ENCODE results near the gene SFT2D3.

Gene SFT2D3

DNA sequence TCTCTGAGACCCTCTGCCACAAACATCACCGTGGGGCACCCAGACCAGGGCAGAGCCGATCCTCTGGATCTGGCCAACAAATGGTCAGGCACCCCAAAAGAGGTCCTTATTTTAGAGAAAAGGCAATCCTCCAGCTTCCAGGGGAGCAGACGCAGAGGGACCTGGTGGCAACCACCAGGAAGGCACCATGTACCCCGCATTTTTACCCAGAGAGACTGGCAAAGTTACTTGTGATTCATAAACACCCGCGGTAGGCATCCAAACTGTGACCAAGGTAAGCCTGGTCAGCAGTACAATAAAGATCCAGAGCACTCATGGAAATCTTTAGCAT is 36.4 kb upstream of the SFT2D3 start:
- no peak for DNase-seq

DNA sequence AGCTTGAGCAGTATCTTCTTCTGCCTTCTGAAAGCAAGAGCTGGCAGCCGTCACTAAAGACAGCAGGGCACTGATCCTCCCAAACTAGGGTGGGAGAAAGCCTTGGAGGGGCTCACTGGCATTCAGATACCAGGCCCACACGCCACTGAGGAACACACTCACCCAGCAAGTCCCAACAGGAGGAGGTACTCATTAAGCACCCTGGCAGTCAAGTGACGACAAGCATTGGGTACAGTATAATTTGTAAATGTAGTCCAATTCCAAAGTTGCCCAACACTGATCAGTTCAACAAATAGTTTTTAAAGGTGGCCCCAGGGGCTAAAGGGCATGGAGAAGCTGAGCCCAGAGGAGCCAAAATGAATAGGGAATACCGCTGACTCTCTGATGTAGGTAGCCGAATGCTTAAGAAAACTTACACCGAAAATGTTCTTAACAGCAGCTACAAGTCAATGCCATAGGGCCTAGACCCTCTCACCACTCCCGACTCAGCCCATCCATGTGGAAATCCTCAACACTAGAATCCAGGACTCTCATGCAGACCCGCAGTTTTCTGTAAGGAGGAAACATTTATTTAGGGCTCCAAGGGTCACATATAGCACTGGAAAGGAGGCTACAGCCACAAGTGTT is 35.9 kb upstream of the SFT2D3 start:
- no peak for DNase-seq

DNA sequence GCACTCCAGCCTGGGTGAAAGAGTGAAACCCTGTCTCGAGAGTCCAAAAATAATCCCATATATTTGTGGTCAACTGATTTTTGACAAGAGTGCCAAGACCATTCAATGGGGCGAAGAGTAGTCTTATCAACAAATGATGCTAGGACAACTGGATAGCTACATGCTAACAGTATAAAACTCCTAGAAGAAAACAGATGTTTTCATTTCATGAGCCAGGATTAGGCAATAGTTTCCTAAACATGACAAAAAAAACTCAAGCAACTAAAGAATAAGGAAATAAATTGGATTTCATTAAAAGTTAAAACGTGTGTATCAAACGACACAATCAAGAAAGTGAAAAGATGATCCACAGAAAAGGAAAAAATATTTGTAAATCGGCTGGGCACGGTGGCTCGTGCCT is 32.2 kb upstream of the SFT2D3 start:
- no peak for DNase-seq

DNA sequence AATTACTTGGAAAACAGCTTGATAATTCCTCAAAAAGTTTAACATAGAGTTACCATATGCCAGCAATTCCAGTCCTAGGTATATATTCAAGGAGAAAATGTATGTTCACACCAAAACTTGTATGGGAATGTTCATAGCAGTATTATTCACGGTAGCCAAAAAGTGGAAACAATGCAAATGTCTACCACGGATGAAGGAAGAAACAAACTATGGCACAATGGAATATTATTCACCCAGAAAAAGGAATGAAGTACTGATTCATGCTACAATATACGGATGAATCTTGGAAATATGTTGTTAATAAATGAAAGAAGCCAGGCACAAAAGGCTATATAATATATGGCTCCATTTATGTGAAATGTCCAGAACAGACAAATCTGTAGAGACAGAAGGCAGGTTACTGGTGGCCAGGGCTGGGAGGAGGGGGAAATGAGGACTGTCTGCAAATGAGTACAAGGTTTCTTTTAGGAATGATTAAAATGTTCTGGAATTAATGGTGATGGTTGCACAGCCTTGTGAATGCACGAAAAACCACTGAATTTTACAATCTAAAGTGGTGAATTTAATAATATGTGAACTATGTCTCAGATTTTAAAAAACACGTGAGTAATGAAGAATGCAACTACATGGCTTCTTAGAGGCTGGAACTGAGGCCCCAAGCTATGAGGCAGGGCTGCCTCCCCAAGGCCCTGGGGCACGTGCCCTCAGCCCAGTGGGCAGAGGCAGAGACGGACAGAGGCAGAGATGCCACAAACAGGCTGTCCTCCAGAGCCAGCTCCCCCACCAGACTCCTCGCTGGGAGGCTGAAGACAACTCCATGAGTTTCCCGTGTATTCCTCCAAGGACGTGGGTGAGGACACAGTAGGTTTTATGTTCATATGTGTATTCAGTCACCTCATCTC is 31.0 kb upstream of the SFT2D3 start:
- no peak for DNase-seq

DNA sequence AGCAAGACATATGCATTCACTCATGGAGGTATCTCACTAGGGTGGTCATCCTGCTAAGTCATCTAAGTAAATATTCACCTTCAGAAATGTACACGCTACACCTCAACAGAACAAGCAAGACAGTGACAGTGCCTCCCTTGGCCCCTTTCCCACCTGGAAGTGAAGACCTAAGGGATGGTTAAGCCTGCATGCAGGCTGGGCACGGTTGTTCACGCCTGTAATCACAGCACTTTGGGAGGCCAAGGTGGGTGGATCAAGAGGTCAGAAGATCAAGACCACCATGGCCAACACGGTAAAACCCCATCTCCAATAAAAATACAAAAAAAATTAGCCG is 30.4 kb upstream of the SFT2D3 start:
- no peak for DNase-seq

DNA sequence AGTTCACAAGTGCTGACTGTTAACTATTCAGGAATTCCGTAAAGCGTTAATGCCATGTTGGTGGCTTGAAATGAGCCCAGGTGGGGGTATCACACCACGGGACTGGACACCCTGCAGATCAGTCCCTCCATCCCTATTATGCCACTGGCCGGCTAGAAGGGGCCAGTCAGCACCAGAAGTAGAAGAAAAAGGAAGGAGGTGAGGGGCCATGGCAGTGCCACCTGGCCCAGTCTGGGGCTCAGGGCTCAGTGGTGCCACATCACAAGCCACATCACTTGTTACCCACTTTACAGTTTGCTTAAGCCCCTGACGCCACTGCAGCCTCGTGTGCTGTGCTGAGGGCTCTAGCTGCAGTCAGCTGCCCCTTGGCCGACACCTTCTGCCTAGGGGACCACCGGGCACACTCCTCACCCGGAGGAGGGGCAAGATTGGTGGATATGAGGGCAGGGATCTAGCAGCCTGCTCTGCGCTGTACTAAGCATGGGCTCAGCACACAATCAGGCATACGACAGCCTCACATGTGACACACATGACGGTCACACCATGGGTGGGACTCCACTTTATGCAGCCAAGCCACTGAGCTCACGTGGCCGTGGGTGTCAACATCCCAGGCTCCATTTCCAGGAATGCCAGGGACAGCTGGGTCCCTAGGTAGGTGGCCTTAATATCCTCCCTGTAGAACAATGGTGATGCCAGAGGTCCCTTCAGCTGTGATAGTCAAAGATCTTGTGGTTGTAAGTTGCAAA is 29.6 kb upstream of the SFT2D3 start:
- no peak for DNase-seq

DNA sequence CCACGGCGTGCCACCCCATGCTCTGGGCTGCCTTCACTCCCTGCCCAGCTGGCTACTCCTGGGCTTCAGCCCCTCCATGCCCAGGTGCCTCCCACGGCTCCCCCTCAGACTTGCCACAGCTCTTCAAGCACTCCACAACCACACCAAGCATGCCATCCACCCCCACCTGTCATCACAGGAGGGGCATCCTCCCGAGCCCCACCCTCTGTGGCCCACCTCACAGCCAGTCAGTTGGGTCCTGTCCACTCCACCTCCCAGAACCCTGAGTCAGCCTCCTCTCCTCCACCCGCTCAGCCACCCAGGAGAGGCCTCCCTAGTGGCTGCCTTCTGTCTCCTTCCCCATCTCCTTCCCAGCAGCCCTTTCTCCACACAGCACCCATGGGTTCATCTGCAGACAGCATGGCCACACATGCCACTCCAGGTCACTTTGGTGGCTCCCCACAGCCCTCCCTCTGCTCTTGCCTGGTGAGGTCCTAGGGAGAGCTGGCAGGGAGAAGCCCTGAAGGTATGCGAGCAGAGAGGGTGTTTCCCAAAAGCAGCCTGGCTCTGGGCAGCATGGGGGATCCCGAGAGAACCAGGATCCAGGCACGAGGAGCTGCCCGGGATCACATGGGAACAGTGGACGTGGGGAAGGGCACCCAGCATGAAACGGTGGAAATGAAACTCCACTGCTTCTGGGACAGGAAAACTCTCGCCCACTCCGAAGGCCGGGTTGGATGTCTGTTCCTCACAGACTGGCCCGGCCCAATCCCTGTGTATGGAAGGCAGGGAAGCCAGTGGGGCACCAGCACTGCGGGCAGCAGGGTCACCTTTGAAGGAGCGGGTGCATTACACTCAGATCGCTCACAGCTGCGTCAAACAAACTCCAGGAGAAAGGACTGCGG is 28.7 kb upstream of the SFT2D3 start:
- DNase-seq = no peak

DNA sequence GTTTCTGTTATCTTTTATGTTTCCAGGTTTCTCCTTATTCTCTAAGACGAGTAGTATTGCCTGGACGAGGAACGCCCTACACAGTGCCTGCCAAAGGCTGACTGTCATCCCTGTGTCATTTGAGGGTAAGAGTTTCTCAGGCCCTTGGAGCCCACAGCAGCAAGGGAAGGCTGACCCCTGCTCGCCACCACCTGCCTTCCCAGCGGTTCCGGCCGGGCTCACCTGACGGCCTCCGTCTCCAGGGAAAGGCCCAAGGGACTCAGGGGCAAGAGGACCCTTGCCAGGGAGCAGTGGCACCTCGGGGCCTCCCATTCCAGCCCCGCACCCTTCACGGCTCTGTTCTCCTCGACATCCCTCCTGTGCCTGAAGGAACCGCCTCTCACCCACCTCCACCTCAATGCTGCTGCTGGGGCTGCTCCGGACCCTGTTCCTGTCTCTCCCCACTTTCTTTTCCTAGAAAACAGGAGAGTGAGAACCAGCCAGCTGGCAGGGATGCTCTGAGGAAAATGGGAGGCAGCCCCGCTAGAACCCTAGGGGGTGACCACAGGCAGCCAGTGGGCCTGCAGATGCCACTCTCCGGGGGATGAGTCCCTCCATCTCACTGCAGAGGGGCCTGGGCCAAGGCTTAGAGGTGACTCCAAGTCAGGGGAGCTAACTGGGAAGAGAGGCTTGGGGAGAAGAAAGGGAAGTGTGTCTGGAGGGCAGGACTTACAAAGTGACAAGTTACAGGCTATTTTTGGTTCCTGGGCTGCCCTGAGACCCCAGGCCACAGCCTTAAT is 27.8 kb upstream of the SFT2D3 start:
- DNase-seq = no peak

DNA sequence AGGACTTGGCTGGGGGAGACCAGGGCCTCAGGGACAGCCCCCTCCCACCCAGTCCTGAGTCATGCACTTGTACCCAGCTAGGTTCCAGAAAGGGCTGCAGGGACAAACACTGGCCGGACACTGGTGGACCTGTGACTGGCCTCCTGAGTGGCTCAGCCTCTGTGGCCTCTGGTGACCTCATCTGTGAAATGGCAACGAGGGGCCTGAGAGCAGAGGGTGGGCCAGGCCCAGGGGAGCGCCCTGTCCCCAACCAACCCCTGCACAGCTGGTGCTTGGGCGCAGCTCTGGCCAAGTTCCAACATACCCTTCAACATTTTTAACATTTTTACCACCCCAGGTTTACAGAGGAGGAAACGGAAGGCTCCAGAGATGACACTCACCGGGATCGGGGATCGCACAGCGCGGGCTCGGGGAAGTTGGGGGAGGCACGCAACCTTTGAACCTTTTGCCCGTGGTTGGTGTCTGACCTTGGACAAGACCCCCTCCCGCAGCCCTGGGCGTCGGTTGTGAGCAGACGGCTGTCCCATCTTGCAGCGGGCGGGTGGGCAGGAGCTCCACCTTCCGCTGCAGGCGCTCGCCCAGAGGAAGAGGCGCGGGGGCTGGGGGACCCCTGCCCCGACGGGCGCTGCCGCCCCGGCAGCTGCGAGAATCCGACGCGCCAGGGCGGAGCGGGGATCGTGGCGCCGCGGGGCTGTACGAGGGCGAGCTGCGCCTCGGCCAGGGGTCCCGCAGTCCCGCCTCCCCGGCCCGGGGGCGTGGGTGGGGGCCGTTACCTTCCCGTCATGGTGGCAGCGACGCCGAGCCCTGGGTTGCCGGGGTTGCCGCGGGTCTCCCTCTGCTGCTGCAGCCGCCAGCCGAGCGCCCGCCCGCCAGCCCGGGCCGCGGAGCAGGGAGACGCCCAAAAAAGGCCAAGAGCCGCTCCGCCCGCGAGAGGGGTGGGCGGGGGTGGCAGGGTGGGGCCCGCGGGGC is 26.8 kb upstream of the SFT2D3 start:
- DNase-seq = no peak

DNA sequence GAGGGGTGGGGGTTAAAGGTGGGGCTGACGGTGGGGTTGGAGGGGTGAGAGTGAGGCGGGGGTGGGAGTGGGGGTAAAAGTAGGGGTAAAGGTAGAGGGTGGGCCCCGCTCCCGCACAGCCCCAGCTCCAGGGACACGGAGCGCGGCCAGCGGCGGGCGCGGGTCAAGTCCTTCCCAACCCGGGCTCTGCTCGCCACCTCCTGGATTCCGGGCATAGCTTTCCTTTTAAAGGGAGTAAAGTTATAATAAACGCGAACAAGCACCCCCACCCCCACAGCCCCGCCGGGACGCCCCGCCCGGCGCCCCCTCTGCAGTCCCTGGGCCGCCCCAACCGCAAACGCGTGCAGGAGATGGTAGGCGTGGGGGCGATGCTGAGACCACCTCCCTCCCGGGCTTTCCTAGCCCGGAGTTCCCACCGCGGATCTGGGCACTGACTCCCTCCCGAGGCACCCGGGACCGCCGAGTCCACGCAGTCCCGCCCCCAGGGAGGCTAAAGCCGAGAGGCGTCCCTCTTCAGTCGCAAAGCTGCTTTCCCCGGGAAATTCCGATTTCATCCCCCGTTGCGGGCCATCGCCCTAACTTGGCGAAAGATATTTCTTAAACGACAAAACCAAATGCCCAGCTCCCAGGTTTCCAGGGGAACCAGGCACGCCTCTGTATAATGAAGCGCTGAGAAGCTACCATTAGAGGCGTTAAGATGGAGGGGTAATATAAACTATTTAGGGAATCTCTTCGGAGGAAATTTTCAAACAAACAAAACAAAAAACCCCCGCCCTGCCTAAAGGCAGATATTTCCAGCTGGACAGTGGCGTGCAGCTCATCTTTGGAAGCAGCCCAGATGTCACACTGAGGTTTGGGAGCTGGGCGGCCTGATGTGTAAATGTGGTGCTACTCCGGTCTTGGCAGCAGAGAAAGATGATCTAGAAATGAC is 25.7 kb upstream of the SFT2D3 start, which contains the start of gene LIMS2:
LIMS2 (minus strand) TSS at position 200 of the 931 bp plus-strand sequence. CDS start 506 bp downstream, outside the sequence.
- no peak for DNase-seq

DNA sequence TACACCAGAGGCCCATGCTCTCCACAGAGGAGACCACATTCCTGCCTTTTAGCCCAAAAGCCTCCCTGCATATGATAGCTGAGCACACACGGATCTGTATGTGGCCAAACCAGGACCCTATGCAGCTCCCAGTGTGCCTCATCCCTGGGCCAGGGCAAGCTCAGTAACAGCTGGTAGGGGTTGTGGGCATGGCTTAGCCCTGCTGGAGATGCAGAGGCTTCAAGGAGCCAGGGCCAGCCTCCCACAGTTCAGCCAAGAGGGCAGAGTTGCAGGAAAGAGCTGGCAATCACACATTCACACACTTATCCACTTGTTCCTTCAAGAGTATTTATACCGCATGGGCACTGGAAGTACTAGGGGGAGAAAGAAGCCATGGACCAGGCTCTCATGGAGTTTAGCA is 24.4 kb upstream of the SFT2D3 start:
- no peak for DNase-seq

DNA sequence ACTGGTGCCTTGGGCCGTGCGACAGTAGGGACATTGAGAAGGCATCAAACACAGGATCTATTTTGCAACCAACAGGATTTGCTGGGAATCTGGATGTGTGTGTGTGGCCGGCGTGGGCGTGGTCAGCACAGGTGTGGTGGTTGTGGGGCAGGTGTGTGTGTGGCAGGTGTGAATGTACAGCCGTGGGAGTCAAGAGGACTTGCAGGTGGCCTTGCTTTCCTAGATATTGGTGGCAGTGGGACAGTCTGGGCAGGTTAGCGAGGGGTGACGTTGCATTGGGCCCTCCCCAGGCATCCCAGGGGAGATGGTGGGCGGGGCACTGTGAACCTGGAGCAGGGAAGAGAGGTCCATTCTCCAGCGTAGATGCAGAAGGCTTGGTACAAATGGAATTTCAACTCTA is 22.8 kb upstream of the SFT2D3 start:
- no peak for DNase-seq

DNA sequence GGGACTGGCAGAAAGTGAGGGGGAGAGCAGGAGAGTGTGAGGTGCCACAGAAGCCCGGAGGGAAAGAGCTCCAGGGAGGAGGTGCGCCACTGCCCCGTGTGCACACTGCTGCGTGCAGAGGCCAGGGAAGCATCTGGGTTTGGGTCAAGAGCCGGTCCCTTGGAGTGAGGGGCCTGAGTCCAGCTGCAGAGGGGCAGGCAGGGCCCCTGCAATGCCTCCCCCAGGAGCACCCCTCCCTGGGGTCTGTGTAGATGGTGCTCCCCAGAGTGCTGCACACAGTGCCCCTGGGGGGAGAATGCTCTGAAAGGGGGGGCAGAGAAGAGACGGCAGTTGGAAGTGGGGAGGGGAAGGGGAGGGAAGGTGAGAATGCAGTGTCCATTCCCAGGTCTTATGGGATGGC is 22.3 kb upstream of the SFT2D3 start:
- no peak for DNase-seq

DNA sequence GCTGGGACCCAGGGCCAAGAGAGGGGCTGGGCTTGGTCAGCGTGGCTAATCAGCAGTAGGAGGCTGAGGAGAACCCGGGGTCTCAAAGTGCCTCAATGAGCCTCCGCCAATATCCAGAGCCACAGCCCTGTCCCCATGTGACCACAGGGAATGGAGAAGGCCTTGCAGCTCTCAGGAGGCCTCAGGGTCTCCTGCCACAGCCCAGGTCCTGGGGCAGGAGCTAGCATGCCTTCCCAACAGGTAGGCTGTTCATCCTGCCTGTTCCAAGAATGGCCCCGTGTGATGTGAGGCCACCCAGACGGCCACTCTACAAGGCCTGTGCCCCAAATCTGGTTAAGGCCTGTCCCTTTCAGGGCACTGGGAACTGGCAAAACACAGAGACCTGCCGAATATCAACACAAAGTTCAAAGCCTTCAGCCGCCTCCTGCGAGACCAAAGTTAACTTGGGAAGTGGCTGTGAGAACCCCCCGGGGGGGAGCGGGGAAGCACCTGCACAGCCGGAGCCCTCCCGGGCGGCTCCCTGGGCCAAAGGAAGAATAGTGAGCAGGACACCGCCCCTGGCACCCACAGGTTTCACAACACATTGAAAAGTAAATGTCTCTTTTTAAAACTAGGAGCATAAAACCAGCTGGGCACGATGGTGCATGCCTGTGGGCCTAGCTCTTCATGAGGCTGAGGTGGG is 21.5 kb upstream of the SFT2D3 start:
- no peak for DNase-seq

DNA sequence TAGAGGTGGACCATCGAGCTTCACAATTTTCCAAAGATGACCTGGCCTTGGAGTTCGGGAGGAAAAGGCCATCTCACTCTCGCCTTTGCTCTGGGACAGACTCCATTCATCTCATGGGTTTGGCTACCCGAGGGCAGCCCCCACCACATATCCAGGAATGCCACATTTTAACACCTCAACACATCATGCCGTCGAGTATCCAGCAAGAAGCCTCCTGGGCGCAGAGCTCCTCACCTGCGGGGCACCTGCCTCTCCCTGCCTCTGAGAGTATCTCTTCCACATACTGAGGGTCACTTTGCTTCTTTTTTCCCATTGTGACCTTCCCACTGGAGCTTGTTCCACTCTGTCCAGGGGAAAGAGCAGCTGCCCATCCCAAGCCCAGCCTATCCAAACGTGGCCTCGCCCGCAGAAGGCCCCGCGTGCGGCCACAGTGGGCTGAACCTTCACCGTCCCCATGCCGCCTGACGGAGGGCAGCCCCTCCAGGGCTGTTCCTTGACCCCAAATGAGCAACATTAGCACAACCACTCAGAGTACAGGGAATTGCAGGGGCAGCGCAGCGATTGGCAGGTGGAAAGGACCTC is 20.5 kb upstream of the SFT2D3 start:
- no peak for DNase-seq

DNA sequence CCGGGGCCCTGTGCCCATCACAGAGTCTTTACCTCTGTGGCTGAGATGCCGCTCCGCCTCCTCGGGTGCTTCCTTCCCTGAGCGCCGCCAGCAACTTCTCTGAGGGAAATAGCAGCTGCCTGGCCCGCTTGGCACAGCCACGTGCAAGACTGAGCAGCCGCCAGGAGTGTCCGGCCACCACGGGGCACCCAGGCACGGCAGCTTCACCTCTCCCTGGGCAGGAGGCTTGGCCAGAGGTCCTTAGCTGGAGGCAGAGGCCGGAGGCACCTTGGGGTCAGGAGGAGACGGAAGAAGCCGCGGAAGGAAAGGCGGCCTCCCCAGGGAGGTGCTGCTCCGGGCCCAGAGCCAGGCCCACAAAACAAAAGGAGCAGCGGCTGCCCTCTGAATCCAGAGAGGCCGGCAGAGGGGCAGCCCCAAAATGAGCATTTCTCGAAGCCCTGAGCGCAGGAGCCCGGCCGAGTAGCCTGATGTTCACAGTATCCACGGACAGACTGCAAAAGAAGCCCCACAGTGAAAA is 20.0 kb upstream of the SFT2D3 start:
- DNase-seq = no peak

DNA sequence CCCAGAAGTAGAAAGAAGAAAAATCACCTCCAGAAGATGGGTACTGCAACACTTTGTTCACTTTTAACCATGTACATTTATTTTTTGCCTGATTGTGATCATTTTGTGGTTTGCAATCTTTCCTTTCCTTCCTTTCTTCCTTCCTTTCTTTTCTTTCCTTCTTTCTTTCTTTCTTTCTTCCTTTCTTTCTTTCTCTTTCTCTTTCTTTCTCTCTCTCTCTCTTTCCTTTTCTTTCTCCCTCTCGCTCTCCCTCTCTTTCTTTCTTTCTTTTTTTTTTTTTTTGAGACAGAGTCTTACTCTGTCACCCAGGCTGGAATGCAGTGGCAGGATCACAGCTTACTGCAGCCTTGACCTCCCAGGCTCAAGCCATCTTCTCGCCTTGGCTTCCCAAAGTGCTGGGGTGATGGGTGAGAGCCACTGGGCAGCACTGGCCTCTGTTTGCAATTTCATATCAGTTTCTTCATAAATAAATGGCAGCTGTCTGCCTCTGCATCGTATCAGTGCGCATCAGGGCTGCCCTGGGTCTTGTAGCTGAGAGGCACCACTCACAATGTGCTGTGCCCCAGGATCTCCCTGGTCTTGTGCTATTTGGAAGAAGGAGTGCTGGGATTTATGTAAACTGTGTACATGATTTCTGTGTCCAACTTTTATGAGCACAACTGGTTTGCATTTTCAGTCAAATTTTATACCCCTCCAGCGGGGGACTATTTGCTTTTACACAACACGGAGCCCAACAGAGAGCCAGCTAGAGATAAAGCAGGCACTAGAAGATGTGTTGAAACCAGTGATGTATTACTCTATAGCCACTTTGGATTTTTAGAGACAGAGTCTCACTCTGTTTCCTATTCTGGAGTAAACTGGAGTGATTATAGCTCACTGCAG is 19.1 kb upstream of the SFT2D3 start:
- no peak for DNase-seq

All from Kasumi-1 (cell line).